Esophagus squamous epithelium (tissue), 4 donors: ENCODE results near the gene OCA2.

Source experiments
- CTCF ChIP-seq, 6 experiments: fragments of 450-650 bp in 4 of 6; fragments of 200-600 bp in 2 of 6; sonication (generic) in 2 of 6; IDR thresholded peaks; one replicate each; pipeline ENCODE4 v1.5.1; 2016 to 2019; ENCODE audit warnings: antibody characterized with exemption in 6 of 6, mild to moderate bottlenecking in 4 of 6, moderate library complexity in 4 of 6
- POLR2A ChIP-seq, 4 donors: fragments of 450-650 bp; IDR thresholded peaks; one replicate each; pipeline ENCODE4 v1.6.1; 2017; ENCODE audit warnings: antibody characterized with exemption in 4 of 4, mild to moderate bottlenecking in 4 of 4, moderate library complexity in 3 of 4

GRCh38 chr15:28047277-28047676, 51.8 kb downstream of the OCA2 start:
- TF ChIP-seq CTCF (IDR thresholded peaks at IDR 0.05) (no peak), POLR2A (IDR thresholded peaks at IDR 0.05) (no peak)
